Mammary epithelial cell (primary cell): ENCODE data around the gene SLC35B4.

ENCODE experiments used
- EZH2 ChIP-seq: IDR thresholded peaks from 2 replicates; pipeline ENCODE4 v1.6.1; 2012; ENCODE audit warnings: low read length, inconsistent platforms, borderline replicate concordance
- TF ChIP-seq, protein P1 (sequence below), 2 donors: IDR thresholded peaks in 1 of 2; conservative IDR thresholded peaks in 1 of 2; 2 replicates each; pipeline ENCODE4 v1.5.1; 2011 to 2012; ENCODE audit warnings: inconsistent platforms in 2 of 2, low read length in 2 of 2, mild to moderate bottlenecking in 2 of 2, control low read depth in 1 of 2, low read depth in 1 of 2; ENCODE audit not compliant: insufficient read depth in 1 of 2; ENCODE audit errors: extremely low read depth in 1 of 2

DNA sequence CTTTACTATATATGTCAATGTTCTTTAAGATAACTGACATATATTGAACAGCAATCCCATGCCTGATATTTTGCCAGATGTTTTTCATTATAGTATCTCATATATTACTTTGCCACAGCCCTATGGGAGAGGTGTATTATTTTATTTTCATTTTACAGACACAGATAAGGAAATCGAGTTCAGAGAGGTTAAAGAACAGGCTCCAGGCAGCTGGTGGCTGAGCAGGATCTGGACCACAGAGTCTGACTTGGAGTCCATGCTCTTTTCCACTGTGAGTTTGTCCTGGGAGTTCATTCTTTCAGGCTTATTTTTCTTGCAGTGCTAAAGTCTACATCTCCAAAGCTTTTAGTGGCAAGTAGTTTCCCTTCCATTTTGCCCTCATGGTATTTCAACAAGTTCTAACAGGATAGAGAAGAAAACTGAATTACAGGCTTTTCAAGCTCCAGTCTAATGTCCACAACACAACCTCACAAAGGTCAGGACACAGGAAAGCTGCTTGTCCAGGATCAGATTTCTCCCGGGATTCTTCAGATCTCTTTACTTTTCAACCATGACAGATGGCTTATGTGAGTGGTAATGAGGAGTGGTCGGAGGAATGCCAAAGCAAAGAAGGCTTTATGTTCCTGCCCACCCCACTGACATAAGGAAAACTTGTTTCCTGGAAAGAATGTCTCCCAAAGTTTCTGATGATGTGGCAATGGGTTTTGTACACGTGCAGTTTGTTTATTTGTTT is 13.1 kb upstream of the SLC35B4 start:
- TF ChIP-seq, protein P1, sequence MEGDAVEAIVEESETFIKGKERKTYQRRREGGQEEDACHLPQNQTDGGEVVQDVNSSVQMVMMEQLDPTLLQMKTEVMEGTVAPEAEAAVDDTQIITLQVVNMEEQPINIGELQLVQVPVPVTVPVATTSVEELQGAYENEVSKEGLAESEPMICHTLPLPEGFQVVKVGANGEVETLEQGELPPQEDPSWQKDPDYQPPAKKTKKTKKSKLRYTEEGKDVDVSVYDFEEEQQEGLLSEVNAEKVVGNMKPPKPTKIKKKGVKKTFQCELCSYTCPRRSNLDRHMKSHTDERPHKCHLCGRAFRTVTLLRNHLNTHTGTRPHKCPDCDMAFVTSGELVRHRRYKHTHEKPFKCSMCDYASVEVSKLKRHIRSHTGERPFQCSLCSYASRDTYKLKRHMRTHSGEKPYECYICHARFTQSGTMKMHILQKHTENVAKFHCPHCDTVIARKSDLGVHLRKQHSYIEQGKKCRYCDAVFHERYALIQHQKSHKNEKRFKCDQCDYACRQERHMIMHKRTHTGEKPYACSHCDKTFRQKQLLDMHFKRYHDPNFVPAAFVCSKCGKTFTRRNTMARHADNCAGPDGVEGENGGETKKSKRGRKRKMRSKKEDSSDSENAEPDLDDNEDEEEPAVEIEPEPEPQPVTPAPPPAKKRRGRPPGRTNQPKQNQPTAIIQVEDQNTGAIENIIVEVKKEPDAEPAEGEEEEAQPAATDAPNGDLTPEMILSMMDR (conservative IDR thresholded peaks at IDR 0.05 in 1 of 2, IDR thresholded peaks at IDR 0.05 in 1 of 2; ENCODE audit: extremely low read depth in 1 of 2, insufficient read depth in 1 of 2, low read depth in 1 of 2, low read length in 2 of 2) = no peak
- TF ChIP-seq EZH2 = no peak
